NCI-H510A treated with DMSO at 0.1 percent for 48 hours (cell line): ENCODE measurements around the gene WDR47.
"Not testable (repeated sequence)": the region's sequence is repeated elsewhere in the genome, so short reads cannot be mapped to it uniquely, and the experiment has no call there.

ENCODE experiments used
- DNase-seq: peaks from one replicate; lab custom pipeline; 2025; lab: John Stamatoyannopoulos, UW

WDR47 gene

GRCh38 chr1:109052145-109052544, 10.2 kb upstream of the WDR47 start:
- not testable (repeated sequence) for DNase-seq

GRCh38 chr1:109050228-109050995, 8.5 kb upstream of the WDR47 start:
- DNase-seq = no peak

DNA sequence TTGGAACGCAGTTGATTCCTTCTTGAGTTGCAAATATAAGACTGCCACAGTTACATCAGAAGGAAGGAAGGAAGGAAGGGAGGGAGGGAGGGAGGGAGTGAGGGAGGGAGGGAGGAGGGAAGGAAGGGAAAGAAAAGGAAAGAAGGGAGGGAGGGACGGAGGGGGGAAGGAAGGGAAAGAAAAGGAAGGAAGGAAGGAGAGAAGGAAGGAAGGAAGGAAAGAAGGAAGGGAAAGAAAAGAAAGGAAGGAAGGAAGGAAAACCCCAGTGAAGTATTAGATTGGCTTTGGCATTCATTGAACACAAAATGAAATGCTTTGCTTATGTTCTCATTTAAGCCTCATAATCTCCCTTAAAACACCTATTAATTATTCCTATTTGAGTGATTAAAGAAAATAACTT, 6.4 kb upstream of the WDR47 start:
- DNase-seq = no peak

- DNase-seq = no peak
These were observed 5.4 kb upstream of the WDR47 start for GRCh38 chr1:109047339-109047738.

DNA sequence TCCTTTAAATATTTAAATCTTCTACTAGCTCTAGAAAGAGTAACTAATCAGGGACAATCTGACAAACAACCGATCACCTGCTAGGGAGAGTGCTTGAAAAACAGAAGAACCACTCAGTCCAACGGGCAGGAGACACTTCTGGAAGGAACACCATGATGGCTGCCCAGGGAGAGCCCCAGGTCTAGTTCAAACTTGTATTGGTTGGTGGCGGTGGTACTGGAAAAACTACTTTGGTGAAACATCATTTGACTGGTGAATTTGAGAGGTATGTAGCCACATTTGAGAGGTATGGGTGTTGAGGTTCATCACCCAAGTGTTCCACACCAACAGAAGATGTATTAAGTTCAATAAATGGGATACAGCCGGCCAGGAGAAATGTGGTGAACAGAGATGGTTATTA, 4.8 kb upstream of the WDR47 start:
- no peak for DNase-seq

- DNase-seq = no peak
These were observed 3.7 kb upstream of the WDR47 start for GRCh38 chr1:109045595-109045994.

- no peak for DNase-seq
These were observed 797 bp downstream of the WDR47 start for GRCh38 chr1:109040989-109041620.

GRCh38 chr1:109040627-109040988, 1.3 kb downstream of the WDR47 start:
- DNase-seq = no peak

DNA sequence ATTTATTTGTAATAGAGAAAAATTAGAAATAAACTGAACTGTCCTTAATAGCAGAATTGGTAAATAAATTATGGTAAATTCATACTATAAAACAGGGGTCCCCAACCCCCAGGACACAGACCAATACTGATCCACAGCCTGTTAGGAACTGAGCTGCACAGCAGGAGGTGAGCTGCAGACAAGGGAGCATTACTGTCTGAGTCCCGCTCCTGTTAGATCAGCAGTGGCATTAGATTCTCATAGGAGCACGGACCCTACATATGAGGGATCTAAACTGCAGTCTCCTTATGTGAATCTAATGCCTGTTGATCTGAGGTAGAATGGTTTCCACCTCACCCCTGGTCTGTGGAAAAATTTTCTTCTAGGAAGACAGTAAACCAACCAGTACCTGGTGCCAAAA, 7.5 kb downstream of the WDR47 start:
- no peak for DNase-seq

- DNase-seq = not testable (repeated sequence)
These were observed 12.4 kb downstream of the WDR47 start for GRCh38 chr1:109029493-109029892.

DNA sequence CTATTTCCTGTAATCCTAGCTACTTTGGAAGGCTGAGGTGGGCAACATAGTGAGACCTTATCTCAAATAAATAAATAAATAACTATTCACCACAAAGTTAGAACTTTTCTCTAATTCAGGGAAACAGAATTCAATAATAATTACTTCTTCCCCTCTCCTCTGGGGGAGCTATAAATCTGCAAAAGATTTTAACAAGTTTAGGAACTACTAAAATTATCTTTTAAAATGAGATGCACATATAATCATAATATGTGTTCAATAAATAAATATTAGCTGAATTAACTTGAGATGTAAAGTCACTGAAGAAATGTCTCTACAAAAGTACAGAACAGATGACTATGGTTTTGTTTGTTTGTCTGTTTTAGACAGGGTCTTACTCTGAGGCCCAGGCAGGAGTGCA, 14.1 kb downstream of the WDR47 start:
- DNase-seq = no peak

GRCh38 chr1:109025694-109026093, 16.2 kb downstream of the WDR47 start:
- DNase-seq = no peak

DNA sequence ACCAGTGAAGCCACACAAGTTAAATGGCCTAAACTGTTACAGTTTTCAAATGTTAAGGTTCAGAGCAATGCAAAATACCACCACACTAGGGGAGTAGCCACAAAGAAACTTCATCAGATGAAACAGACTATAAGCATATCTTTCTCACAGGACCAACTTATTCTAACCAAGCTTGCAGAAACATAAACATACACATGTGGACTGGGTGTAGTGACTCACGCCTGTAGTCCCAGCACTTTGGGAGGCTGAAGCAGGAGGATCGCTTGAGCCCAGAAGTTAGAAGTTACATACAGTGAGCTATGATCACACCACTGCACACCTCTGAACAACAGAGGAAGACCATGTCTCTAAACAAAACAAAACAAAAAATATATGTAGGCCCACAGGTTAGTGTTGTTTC, 17.3 kb downstream of the WDR47 start:
- no peak for DNase-seq

- no peak for DNase-seq
These were observed 21.1 kb downstream of the WDR47 start for GRCh38 chr1:109020693-109021257.

GRCh38 chr1:109017719-109018118, 24.2 kb downstream of the WDR47 start:
- not testable (repeated sequence) for DNase-seq

DNA sequence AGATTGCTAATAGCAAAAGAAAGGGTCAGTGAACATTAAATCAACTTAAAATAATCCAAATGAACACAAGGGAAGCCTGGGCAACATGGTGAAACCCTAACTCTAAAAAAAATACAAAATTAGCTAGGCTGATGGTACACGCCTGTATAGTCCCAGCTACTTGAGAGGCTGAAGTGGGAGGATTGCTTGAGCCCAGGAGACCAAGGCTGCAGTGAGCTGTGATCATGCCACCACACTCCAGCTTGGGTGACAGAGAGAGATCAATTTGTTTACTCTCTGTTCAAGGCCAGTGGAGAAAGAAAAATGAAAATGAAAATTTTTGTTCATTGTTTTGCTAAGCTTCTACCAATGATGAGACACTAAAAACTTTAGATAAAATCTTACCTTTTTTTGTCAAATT, 24.8 kb downstream of the WDR47 start:
- no peak for DNase-seq

GRCh38 chr1:109011335-109011734, 30.6 kb downstream of the WDR47 start:
- no peak for DNase-seq

DNA sequence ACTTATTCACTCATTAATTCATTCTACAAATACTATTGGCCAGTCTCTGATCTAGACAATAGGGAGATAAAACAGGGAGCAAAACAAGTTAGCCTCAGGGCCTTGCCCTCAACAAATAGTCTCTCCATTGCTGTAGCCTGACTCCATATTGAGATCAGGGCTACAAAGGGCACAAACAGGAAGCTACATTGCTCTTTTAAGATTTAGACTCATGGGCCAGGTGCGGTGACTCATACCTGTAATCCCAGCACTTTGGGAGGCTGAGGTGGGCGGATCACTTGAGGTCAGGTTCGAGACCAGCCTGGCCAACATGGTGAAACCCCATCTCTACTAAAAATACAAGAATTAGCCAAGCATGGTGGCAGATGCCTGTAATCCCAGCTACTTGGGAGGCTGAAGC, 45.3 kb downstream of the WDR47 start:
- not testable (repeated sequence) for DNase-seq

GRCh38 chr1:108983114-108983513, 58.8 kb downstream of the WDR47 start:
- DNase-seq = peak; percentile 50

DNA sequence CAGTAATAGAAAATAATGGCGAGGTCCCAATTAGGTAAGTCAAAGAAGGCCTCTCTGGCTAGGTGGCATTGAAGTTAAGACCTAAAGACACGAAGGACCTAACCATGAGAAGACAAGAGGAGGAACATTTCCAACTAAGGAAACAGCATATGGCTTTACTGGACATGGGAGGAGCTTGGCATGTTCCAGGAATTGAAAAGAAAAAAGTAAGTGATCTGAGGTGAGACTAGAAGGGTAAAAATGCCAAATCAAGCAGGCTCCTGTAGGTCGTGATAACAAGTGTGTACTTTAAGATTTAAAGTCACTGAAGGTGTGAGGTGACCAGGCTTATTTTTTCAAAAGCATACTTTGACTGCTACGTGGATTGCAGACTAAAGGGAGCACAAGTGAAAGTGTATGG, 65.2 kb downstream of the WDR47 start:
- no peak for DNase-seq

GRCh38 chr1:108972951-108973350, 69.0 kb downstream of the WDR47 start:
- no peak for DNase-seq

GRCh38 chr1:108969346-108969745, 72.6 kb downstream of the WDR47 start:
- no peak for DNase-seq

DNA sequence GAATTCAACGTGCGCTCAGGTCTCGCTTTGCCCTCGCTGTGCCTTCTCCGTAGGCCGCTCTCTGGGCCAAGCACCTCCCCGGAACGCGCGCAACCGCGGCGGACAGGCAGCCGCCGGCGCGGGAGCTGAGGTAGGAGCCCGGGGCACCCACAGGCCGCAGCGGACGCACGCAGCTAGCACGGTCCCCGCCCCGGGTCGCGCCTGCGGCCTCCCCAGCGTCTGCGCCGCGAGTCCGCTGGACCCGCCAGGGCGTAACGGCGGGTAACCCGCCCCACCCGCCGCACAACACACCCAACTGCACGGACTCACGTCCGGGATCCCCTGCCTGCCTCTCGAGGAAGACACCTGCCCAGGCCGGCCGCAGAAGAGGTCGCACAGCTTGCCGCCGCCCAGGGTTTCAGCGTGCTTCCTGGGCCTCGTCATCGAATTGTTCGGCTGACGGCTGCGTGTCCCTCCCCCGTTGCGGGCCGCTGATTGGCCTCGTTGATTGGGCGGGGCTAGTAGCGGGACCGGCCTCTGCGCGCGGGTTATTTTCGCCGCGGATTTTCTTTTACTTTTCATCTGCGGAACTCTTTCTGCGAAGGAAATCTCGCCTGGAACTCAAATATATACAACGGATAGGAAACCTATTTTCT, 78.7 kb downstream of the WDR47 start, which contains the start of gene CLCC1:
Gene CLCC1 (minus strand): TSS at position 433 of the 635 bp plus-strand sequence. CDS start 13,047 bp downstream, outside the sequence.
- DNase-seq = peak; percentile 94
